GM18507 (cell line): ENCODE data around the gene NOTCH2.
"Not testable (repeated sequence)": the region's sequence is repeated elsewhere in the genome, so short reads cannot be mapped to it uniquely, and the experiment has no call there.

Experiments
- DNase-seq: peaks from one replicate; pipeline ENCODE4 v3.0.0; 2011; ENCODE audit warnings: low read depth; ENCODE audit not compliant: insufficient read length; ENCODE audit errors: extremely low spot score
- FAIRE-seq: peaks from 2 replicates; lab custom pipeline; 2011; peaks lifted over from hg19 to GRCh38; lab: Jason Lieb, UNC

Gene NOTCH2

GRCh38 chr1:120069067-120069919 is at the start of gene NOTCH2:
TSS of gene NOTCH2 (minus strand) at chr1:120069662. CDS start at chr1:120069406, 256 bp downstream.
- peak; percentile 90 for FAIRE-seq
- DNase-seq: not testable (repeated sequence)

GRCh38 chr1:120117371-120118177 is 48.1 kb upstream of the NOTCH2 start:
- FAIRE-seq: peak; percentile 97
- not testable (repeated sequence) for DNase-seq

- not testable (repeated sequence) for DNase-seq, FAIRE-seq
Observed at GRCh38 chr1:120116094-120116493, 46.6 kb upstream of the NOTCH2 start.

- peak; percentile 81 for FAIRE-seq
Observed at GRCh38 chr1:120113134-120113533, 43.7 kb upstream of the NOTCH2 start.

GRCh38 chr1:120112212-120112611 is 42.8 kb upstream of the NOTCH2 start:
- FAIRE-seq: peak; percentile 9

More at GRCh38 chr1:120113134-120113533, 43.7 kb upstream of the NOTCH2 start:
- not testable (repeated sequence) for DNase-seq

GRCh38 chr1:120111771-120112170 is 42.3 kb upstream of the NOTCH2 start:
- DNase-seq, FAIRE-seq: not testable (repeated sequence)

More at GRCh38 chr1:120112212-120112611, 42.8 kb upstream of the NOTCH2 start:
- DNase-seq: not testable (repeated sequence)

DNA sequence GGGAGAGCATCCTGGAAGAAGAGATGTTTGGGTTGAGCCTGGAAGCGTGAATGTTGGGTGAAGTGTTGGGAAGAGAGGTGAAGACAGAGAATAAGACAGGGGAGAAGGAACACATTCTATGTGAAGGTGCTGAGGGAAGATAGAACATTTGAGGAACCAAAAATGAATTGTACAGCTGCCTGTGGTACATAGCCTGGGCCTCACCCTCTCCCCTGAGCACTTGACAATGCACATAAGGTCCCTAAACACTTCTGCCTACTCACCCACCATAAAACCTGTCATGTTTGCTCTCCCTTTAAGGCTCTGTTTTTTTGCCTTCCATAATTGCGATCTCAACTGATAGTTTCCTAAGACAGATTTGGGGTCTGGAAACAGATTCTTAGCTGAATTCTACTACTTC is 41.5 kb upstream of the NOTCH2 start:
- DNase-seq: not testable (repeated sequence)
- FAIRE-seq: peak; percentile 60

DNA sequence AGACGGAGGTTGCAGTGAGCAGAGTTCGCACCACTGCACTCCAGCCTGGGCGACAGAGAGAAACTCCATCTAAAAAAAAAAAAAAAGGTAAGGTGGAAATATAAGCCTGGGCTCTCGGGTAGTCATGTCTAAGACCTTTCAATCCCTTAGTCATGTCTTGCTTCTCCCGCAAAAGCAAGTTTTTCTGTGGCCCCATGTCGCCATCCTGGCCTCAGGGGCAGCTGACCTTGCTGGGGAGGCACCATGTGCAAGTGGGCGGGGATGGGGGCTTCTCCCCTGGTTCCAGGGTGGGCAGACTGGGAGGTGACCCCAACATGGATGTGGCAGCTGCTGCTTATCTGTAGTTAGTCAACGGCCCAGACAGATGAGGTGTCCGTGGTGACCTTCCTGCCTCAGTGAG is 40.2 kb upstream of the NOTCH2 start:
- not testable (repeated sequence) for FAIRE-seq, DNase-seq

DNA sequence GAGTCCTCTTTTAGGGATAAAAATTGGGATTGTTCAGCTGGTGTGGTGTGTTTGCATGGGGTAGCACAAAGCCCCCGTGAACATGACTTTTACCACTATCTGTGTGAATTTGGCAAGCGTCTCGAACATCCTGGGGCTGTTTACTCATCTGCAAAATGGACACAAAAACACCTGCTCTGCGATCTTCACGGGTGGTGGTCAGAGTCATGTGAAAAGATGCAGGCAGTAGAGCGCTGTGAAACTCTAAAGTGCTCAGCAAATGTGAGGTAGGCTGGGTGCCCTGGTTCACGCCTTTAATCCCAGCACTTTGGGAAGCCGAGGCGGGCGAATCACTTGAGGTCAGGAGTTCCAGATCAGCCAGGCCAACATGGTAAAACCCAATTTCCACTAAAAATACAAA is 39.7 kb upstream of the NOTCH2 start:
- DNase-seq, FAIRE-seq: not testable (repeated sequence)

DNA sequence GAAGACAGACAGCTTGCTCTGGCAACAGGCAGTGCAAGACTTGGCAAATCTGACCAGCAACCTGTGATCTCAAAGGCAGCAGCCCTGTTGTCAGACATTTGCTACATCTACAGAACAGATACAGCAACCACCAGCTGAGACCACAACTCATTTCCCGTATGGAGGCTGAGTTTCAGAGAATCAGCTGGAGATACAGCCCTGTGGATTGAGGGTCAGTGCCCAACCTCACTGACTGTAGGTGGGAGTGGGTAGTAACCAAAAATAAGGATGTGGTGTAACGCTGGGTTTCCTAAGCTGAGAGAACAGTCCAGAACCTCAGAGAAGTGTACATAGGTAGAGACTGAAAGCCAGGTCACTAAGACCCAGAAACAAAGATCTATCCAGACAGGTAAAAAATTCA is 35.8 kb upstream of the NOTCH2 start:
- FAIRE-seq, DNase-seq: not testable (repeated sequence)

- FAIRE-seq, DNase-seq: not testable (repeated sequence)
Observed at GRCh38 chr1:120103768-120104167, 34.3 kb upstream of the NOTCH2 start.

DNA sequence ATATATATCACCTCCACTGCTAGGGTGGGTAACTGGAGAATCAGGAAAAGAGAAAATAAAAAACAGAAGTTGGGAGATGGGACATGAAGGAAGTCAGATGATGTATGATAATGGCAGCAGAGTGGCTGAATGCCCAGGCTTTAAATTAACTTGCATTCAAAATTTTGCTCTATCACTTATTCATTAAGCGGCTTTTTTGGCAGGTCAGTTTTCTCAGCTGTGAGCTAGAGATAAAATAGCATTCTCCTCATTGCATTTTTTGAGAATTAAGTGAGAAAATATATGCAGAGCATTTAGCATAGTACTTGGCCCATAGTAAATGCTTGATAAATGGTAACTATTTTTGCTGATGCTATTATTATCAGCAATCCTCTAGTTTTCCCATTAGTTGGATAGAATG is 32.1 kb upstream of the NOTCH2 start:
- FAIRE-seq, DNase-seq: not testable (repeated sequence)

DNA sequence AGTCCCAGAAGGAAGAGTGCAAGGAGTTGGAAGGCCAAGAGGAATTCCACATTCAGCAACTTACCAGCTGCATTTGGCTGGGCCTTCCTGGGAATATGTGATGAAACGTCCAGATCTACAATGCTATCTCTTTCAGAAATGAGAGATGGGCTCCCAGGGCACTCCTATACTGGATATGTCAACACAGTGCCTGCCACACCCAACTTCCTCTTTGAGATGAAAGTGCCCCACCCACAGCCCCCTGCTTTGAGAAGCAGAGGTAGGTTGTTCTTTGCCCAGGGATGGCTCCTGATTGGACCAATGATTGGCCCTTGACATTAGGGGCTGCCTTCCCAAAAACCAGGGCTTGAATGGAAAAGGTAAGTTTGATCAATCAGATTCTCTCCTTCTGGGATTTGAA is 31.1 kb upstream of the NOTCH2 start:
- FAIRE-seq, DNase-seq: not testable (repeated sequence)

GRCh38 chr1:120098986-120099759 is 29.7 kb upstream of the NOTCH2 start:
- DNase-seq, FAIRE-seq: not testable (repeated sequence)

- not testable (repeated sequence) for FAIRE-seq, DNase-seq
Observed at GRCh38 chr1:120096981-120097545, 27.6 kb upstream of the NOTCH2 start.

DNA sequence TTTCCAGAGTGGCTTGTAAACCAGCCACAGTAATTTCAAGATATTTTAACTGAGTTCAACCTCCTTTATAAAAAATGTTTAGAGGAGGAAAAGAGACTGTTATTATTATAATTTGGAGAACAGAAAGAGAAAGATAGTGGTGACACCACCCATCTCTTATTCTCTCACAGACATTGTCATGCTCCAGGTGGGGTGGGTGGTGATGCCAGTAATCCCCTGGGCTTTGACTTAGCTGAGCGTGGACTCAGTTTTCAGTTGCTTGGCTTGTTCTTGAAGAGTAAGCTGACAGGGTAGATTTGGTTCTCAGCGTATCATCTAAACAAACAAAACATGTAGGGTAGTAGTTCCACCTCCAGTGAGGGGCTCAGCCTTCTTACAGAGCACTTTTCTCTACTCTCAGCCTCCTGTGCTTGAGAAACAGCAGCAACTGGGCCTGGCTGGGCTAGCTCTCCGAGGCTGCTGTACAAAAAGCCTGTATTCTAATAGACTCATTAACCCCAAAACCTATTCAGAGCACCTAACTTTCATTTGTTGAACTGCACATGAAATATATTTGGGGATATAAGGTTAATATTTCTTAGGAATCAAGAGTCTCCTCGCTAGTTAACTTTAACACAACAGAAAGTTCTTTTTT is 24.2 kb upstream of the NOTCH2 start:
- not testable (repeated sequence) for DNase-seq
- FAIRE-seq: peak; percentile 48

DNA sequence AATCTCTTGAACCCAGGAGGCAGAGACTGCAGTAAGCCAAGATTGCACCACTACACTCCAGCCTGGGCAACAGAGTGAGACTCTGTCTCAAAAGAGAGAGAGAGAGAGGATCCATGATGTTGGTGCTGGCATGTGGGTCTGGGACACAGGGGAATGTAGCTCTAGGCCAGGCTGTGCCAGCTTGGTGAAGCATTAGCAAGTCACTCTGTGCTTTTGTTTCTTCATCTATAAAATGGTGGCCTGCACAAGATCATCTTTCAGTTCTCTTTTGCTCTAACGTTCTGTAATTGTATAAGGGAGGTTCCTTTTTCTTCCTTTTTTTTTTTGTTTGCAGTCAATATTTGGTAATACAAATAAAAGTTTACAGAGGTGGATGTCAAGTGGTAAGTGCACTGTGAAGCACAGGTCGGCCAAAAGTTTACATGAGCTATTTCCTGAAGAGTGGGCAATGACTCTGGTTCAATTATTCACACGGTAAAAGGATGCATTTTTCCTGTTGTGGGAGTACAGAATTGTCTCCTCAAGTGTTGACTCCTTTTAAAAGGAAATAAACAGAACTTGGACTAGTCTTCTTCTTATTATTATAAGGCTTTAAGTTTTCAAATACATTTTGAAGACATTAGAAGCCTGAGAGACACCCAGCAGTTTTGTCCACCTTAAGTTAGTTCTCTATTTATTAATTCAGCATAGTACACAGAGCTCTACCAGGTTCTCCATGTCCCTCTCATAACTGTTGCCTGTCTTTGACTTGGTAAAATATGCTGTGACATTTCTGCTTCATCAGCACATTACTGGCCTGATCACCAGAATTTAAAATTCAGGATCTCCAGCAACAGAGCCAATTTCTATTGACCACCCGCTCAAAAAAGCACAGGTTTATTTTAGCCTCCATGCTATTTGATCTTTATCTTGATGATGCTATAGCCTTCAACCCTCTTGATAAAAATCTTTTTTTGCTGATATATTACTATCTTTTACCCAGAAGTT is 23.1 kb upstream of the NOTCH2 start:
- FAIRE-seq, DNase-seq: not testable (repeated sequence)
